PC-3 (cell line): ENCODE data around the gene TATDN3. TPM values are rescaled to one million over a fixed set of nuclear protein-coding genes. Genes with fewer than 3 reads are reported as not detected.

Source experiments
- ATAC-seq: fragments of 200-7000 bp; cut with Tn5 transposase; 2 replicates; pipeline ENCODE4 v1.9.1; 2020; ENCODE audit warnings: mild to moderate bottlenecking, moderate library complexity
- BruUV-seq: library from RNA; stranded (reverse); fragments of 400-500 nt; replicated peaks from 2 replicates; lab custom pipeline; 2021; lab: Mats Ljungman, UMichigan
- CTCF ChIA-PET: fragments of 300-600 bp; sonication (Branson Sonifier 250); formaldehyde crosslinking; loops from one replicate; lab custom pipeline; 2022; ENCODE audit warnings: antibody characterized with exemption; lab: Charles Lee
- POLR2A ChIA-PET: fragments of 300-600 bp; sonication (Branson Sonifier 250); formaldehyde crosslinking; loops from one replicate; lab custom pipeline; 2022; ENCODE audit warnings: antibody characterized with exemption; ENCODE audit not compliant: unreplicated experiment; lab: Charles Lee
- DNase-seq: peaks from one replicate; pipeline ENCODE4 v3.0.0-alpha.2; 2015
- H2AFZ ChIP-seq: fragments of 300-600 bp; sonication (generic); 2 replicates; pipeline ENCODE4 v1.6.0; 2016; ENCODE audit warnings: antibody characterized with exemption, low read length
- H3F3A ChIP-seq: fragments of 300-600 bp; sonication (generic); one replicate; pipeline ENCODE4 v1.6.0; 2017; ENCODE audit warnings: antibody characterized with exemption, low read length, control low read depth, mild to moderate bottlenecking; ENCODE audit not compliant: unreplicated experiment
- H3K27ac ChIP-seq: fragments of 300-600 bp; sonication (generic); 2 replicates; pipeline ENCODE4 v1.5.1; 2016; ENCODE audit warnings: mild to moderate bottlenecking, low read length
- H3K27me3 ChIP-seq: fragments of 300-600 bp; sonication (generic); 2 replicates; pipeline ENCODE4 v1.6.1; 2016; ENCODE audit warnings: low read length, mixed read lengths
- H3K36me3 ChIP-seq: fragments of 300-600 bp; sonication (generic); 2 replicates; pipeline ENCODE4 v1.6.1; 2016; ENCODE audit warnings: low read depth, mixed run types, low read length, mixed read lengths
- H3K4me1 ChIP-seq: fragments of 300-600 bp; sonication (generic); 2 replicates; pipeline ENCODE4 v1.5.1; 2016; ENCODE audit warnings: low read length; ENCODE audit not compliant: insufficient read depth
- H3K4me2 ChIP-seq: fragments of 300-600 bp; sonication (generic); 2 replicates; pipeline ENCODE4 v1.6.0; 2016; ENCODE audit warnings: low read length
- H3K4me3 ChIP-seq: fragments of 300-600 bp; sonication (generic); 2 replicates; pipeline ENCODE4 v1.5.1; 2016; ENCODE audit warnings: mild to moderate bottlenecking, low read length, mixed read lengths
- H3K79me2 ChIP-seq: fragments of 300-600 bp; sonication (generic); 2 replicates; pipeline ENCODE4 v1.6.1; 2017; ENCODE audit warnings: low read length, mixed read lengths
- H3K9ac ChIP-seq: fragments of 300-600 bp; sonication (generic); 2 replicates; pipeline ENCODE4 v1.6.0; 2016; ENCODE audit warnings: mild to moderate bottlenecking, low read length
- H3K9me2 ChIP-seq: fragments of 300-600 bp; sonication (generic); replicated peaks from 2 replicates; pipeline ENCODE4 v1.6.1; 2016; ENCODE audit warnings: mixed run types, low read length, mixed read lengths
- H3K9me3 ChIP-seq: fragments of 300-600 bp; sonication (generic); 2 replicates; pipeline ENCODE4 v1.6.1; 2016; ENCODE audit warnings: low read length, mixed read lengths
- H4K20me1 ChIP-seq: fragments of 300-600 bp; sonication (generic); 2 replicates; pipeline ENCODE4 v1.6.1; 2016; ENCODE audit warnings: low read length, mixed read lengths
- EZH2 ChIP-seq: fragments of 300-600 bp; sonication (generic); IDR thresholded peaks from one replicate; pipeline ENCODE4 v1.6.1; 2017; ENCODE audit warnings: antibody characterized with exemption, mild to moderate bottlenecking, low read length; ENCODE audit not compliant: unreplicated experiment
- EZH2phosphoT487 ChIP-seq: fragments of 300-600 bp; sonication (generic); IDR thresholded peaks from 2 replicates; pipeline ENCODE4 v1.6.1; 2018; ENCODE audit warnings: mild to moderate bottlenecking, antibody characterized with exemption, low read length, borderline replicate concordance
- intact Hi-C: fragments of 100-400 bp; cut with micrococcal nuclease; formaldehyde crosslinking; loops from 2 replicates; pipeline ENCODE4 v1.9.0; 2023
- total RNA-seq: library from RNA; depleted of rRNA; stranded (reverse); fragments of >200 nt; gene quantifications from 2 replicates; pipeline ENCODE4 v1.2.3, GENCODE V29; 2014; rRNA removed
- TF ChIP-seq, protein P1 (sequence below): fragments of 300-600 bp; sonication (generic); conservative IDR thresholded peaks from 2 replicates; pipeline ENCODE4 v1.5.1; 2017; ENCODE audit warnings: antibody characterized with exemption, low read depth, mild to moderate bottlenecking, low read length

TATDN3 gene
- total RNA-seq, 1 experiment from 2014 or later: 12.7 TPM

GRCh38 chr1:212864201-212864600 lies 72.5 kb downstream of the TATDN3 start:
- H3K79me2 ChIP-seq: peaks cover 47% of the 10 kb centered on the region
- H3F3A ChIP-seq: no peaks in the 10 kb centered on the region
- intact Hi-C loops: no loop called here
- H3K27me3 ChIP-seq: no peaks in the 10 kb centered on the region
- no peak overlapping the region for H3K4me2 ChIP-seq
- H3K36me3 ChIP-seq: peaks cover 29% of the 10 kb centered on the region
- no TSS peak for BruUV-seq
- H2AFZ ChIP-seq: no peak overlapping the region
- H3K9ac ChIP-seq: no peak overlapping the region
- no peak for ATAC-seq
- no peak overlapping the region for H3K4me3 ChIP-seq
- peaks cover 23% of the 10 kb centered on the region for H3K4me1 ChIP-seq
- peaks cover 17% of the 10 kb centered on the region for H4K20me1 ChIP-seq
- no peak overlapping the region for H3K27ac ChIP-seq
- ChIA-PET POLR2A (no interaction called here), CTCF (no interaction called here)
- no peaks in the 10 kb centered on the region for H3K9me3 ChIP-seq
- DNase-seq: no peak
- TF ChIP-seq EZH2phosphoT487: no peak
- TF ChIP-seq EZH2: no peak
- TF ChIP-seq, protein P1, sequence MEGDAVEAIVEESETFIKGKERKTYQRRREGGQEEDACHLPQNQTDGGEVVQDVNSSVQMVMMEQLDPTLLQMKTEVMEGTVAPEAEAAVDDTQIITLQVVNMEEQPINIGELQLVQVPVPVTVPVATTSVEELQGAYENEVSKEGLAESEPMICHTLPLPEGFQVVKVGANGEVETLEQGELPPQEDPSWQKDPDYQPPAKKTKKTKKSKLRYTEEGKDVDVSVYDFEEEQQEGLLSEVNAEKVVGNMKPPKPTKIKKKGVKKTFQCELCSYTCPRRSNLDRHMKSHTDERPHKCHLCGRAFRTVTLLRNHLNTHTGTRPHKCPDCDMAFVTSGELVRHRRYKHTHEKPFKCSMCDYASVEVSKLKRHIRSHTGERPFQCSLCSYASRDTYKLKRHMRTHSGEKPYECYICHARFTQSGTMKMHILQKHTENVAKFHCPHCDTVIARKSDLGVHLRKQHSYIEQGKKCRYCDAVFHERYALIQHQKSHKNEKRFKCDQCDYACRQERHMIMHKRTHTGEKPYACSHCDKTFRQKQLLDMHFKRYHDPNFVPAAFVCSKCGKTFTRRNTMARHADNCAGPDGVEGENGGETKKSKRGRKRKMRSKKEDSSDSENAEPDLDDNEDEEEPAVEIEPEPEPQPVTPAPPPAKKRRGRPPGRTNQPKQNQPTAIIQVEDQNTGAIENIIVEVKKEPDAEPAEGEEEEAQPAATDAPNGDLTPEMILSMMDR: no peak
- no peaks in the 10 kb centered on the region for H3K9me2 ChIP-seq

Other genes starting within 250 kb of the TATDN3 start
- 275 and 335 TPM in 2 replicates for gene ATF3, start 183.1 kb upstream of the TATDN3 start, total RNA-seq
- gene BATF3, start 92.1 kb upstream of the TATDN3 start, total RNA-seq: 4.3 and 5.5 TPM in 2 replicates
- gene NSL1, start 117 bp upstream of the TATDN3 start, total RNA-seq: 37.3 and 56.1 TPM in 2 replicates
- gene SPATA45, start 55.8 kb downstream of the TATDN3 start, total RNA-seq: not detected in 2 replicates
- 13.9 and 15.4 TPM in 2 replicates for gene FLVCR1, start 66.4 kb downstream of the TATDN3 start, total RNA-seq
- 4.7 TPM in 2 replicates for gene VASH2, start 158.6 kb downstream of the TATDN3 start, total RNA-seq
- gene ANGEL2, start 224.0 kb downstream of the TATDN3 start, total RNA-seq: 27.0 and 36.8 TPM in 2 replicates